Naive B cell (primary cell): ENCODE results near the gene HDDC3. TPM values are rescaled to one million over a fixed set of nuclear protein-coding genes. Genes with fewer than 3 reads are reported as not detected.

ENCODE experiments used
- ATAC-seq, 2 donors: fragments of 150-1000 bp; cut with Tn5 transposase; 2 replicates each; pipeline ENCODE4 v1.10.0; 2021; ENCODE audit warnings: low read depth in 2 of 2, mild to moderate bottlenecking in 2 of 2, moderate library complexity in 2 of 2
- DNase-seq: peaks from one replicate; pipeline ENCODE4 v3.0.0; 2022
- H3K27ac Mint-ChIP-seq, 6 donors: one replicate each; pipeline ENCODE4 v1.8.0; 2020 to 2022; ENCODE audit warnings: mild to moderate bottlenecking in 6 of 6, mixed read lengths in 6 of 6, moderate library complexity in 5 of 6, inconsistent platforms in 2 of 6
- H3K27me3 Mint-ChIP-seq, 3 donors: one replicate each; pipeline ENCODE4 v1.8.0; 2021 to 2022; ENCODE audit warnings: mixed read lengths in 3 of 3, mild to moderate bottlenecking in 1 of 3
- H3K36me3 Mint-ChIP-seq, 2 donors: one replicate each; pipeline ENCODE4 v1.8.0; 2020 to 2022; ENCODE audit warnings: mixed read lengths in 2 of 2, inconsistent platforms in 1 of 2, mild to moderate bottlenecking in 1 of 2
- H3K4me1 Mint-ChIP-seq, 3 donors: one replicate each; pipeline ENCODE4 v1.8.0; 2020 to 2022; ENCODE audit warnings: mixed read lengths in 3 of 3, inconsistent platforms in 1 of 3, mild to moderate bottlenecking in 1 of 3, moderate library complexity in 1 of 3
- H3K4me3 Mint-ChIP-seq, 8 donors: one replicate each; pipeline ENCODE4 v1.8.0; 2020 to 2022; ENCODE audit warnings: mild to moderate bottlenecking in 8 of 8, mixed read lengths in 8 of 8, moderate library complexity in 8 of 8, inconsistent platforms in 2 of 8
- H3K9me3 Mint-ChIP-seq, 7 donors: one replicate each; pipeline ENCODE4 v1.8.0; 2020 to 2022; ENCODE audit warnings: mixed read lengths in 7 of 7, mild to moderate bottlenecking in 5 of 7, inconsistent platforms in 2 of 7, moderate library complexity in 1 of 7
- polyA plus RNA-seq, 6 donors: library from polyadenylated mRNA; unstranded; fragments of 300-500 nt; fragmentation: Illumina TruSeq; gene quantifications; one replicate each; pipeline ENCODE4 v1.2.3, GENCODE V29; 2021; ENCODE audit warnings: low read depth in 6 of 6

The HDDC3 gene
- polyA plus RNA-seq, 6 donors from 2014 or later, result 24.6 to 39.5 (median 35.0) TPM

- Mint-ChIP-seq H3K27me3 (no peaks in the 10 kb centered on the region), H3K36me3 (peaks cover 5 to 14% of the 10 kb centered on the region in 2 donors), H3K27ac (no peak overlapping the region), H3K4me1 (peaks cover 0 to 7% (median 4%) of the 10 kb centered on the region in 3 donors), H3K4me3 (no peak overlapping the region), H3K9me3 (no peaks in the 10 kb centered on the region)
- no peak for DNase-seq
- no peak for ATAC-seq
Observed at GRCh38 chr15:90948506-90948905, 16.2 kb upstream of the HDDC3 start.

DNA sequence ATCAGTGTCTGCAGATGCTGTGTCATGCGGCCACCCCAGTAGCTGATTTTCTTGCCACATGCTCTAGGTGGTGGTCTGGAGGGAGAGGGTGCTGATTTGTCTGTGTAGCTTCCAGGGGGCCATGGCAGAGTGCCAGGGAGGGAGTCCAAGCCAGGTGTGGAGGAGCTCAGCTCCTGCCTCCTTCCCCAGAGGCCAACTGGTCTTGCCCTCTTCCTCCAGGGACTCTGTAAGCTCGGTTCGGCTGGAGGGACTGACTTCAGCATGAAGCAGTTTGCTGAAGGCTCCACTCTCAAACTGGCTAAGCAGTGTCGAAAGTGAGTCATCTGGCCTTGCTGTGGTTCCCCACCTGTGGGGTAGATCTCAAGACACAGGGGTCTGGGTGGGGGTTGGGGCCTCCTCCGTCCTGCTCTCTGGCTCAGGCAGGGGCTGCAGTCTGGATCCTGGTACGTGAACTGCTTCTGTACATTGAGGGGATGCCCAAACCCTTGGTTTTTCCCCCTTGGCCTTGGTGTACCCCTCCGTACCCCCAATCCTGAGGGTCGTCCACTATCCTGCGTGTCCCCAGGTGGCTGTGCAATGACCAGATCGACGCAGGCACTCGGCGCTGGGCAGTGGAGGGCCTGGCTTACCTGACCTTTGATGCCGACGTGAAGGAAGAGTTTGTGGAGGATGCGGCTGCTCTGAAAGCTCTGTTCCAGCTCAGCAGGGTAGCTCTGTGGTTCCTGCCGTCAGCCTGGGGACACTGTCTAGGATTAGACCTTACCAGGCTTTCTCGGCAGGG is 15.4 kb upstream of the HDDC3 start:
- Mint-ChIP-seq H3K9me3 (no peaks in the 10 kb centered on the region), H3K36me3 (peaks cover 5 to 14% of the 10 kb centered on the region in 2 donors), H3K4me3 (no peak overlapping the region), H3K4me1 (peaks cover 0 to 2% (median 0%) of the 10 kb centered on the region in 3 donors), H3K27me3 (no peaks in the 10 kb centered on the region), H3K27ac (peak overlapping the region in 1 of 6 donors; percentile 13)
- no peak for ATAC-seq
- DNase-seq, result no peak

GRCh38 chr15:90946941-90947576 is 14.7 kb upstream of the HDDC3 start:
- Mint-ChIP-seq H3K27me3 (no peaks in the 10 kb centered on the region), H3K9me3 (no peaks in the 10 kb centered on the region), H3K4me3 (no peak overlapping the region), H3K4me1 (no peaks in the 10 kb centered on the region), H3K36me3 (peaks cover 4 to 14% of the 10 kb centered on the region in 2 donors), H3K27ac (peak overlapping the region in 1 of 6 donors; percentile 78)
- no peak for ATAC-seq
- no peak for DNase-seq

GRCh38 chr15:90946538-90946937 is 14.2 kb upstream of the HDDC3 start:
- H3K4me1 Mint-ChIP-seq, result no peaks in the 10 kb centered on the region
- H3K4me3 Mint-ChIP-seq, result no peak overlapping the region
- DNase-seq (no peak), ATAC-seq (no peak)
- H3K27me3 Mint-ChIP-seq, result no peaks in the 10 kb centered on the region
- no peaks in the 10 kb centered on the region for H3K9me3 Mint-ChIP-seq
- peaks cover 0 to 14% of the 10 kb centered on the region in 2 donors for H3K36me3 Mint-ChIP-seq
- peak overlapping the region in 1 of 6 donors; percentile 50 for H3K27ac Mint-ChIP-seq

GRCh38 chr15:90945091-90945490 is 12.7 kb upstream of the HDDC3 start:
- H3K4me1 Mint-ChIP-seq, result no peaks in the 10 kb centered on the region
- H3K27ac Mint-ChIP-seq, result no peak overlapping the region
- H3K27me3 Mint-ChIP-seq, result no peaks in the 10 kb centered on the region
- peaks cover 6 to 22% of the 10 kb centered on the region in 2 donors for H3K36me3 Mint-ChIP-seq
- no peak for ATAC-seq
- H3K9me3 Mint-ChIP-seq, result no peaks in the 10 kb centered on the region
- DNase-seq, result no peak
- H3K4me3 Mint-ChIP-seq, result no peak overlapping the region

DNA sequence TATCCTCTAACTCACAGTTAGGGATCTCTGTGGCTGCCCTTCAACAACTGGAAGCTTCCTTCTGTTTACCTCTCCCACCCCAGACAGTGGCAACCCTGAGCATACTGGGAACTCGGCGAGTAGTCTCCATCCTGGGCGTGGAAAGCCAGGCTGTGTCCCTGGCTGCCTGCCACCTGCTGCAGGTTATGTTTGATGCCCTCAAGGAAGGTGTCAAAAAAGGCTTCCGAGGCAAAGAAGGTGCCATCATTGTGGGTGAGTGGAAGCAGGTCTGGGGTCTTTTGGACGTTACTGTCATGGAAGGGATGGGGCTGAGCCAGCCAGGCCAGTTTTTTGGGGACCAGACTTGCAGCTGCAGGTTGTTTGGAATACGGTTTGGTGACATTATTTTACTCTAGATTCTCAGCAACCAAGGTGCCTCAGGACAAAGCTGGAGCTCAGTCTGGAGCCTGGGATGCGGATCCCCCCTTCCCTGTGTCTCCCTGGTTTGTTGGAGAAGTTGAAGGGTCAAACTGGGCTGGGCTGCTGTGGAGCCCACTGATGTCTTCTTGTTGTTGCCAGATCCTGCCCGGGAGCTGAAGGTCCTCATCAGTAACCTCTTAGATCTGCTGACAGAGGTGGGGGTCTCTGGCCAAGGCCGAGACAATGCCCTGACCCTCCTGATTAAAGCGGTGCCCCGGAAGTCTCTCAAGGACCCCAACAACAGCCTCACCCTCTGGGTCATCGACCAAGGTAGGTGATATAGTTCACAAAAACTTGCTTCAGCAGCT is 10.2 kb upstream of the HDDC3 start:
- Mint-ChIP-seq H3K9me3 (no peaks in the 10 kb centered on the region), H3K4me3 (no peak overlapping the region), H3K4me1 (no peaks in the 10 kb centered on the region), H3K36me3 (peaks cover 6 to 8% of the 10 kb centered on the region in 2 donors), H3K27me3 (no peaks in the 10 kb centered on the region), H3K27ac (no peak overlapping the region)
- DNase-seq (no peak), ATAC-seq (no peak)

GRCh38 chr15:90941038-90941437 is 8.7 kb upstream of the HDDC3 start:
- Mint-ChIP-seq H3K36me3 (peaks cover 6 to 8% of the 10 kb centered on the region in 2 donors), H3K27ac (no peak overlapping the region), H3K4me1 (peaks cover 10 to 11% (median 10%) of the 10 kb centered on the region in 3 donors), H3K9me3 (no peaks in the 10 kb centered on the region), H3K27me3 (no peaks in the 10 kb centered on the region), H3K4me3 (peak overlapping the region in 1 of 8 donors; percentile 36)
- no peak for DNase-seq
- no peak for ATAC-seq

DNA sequence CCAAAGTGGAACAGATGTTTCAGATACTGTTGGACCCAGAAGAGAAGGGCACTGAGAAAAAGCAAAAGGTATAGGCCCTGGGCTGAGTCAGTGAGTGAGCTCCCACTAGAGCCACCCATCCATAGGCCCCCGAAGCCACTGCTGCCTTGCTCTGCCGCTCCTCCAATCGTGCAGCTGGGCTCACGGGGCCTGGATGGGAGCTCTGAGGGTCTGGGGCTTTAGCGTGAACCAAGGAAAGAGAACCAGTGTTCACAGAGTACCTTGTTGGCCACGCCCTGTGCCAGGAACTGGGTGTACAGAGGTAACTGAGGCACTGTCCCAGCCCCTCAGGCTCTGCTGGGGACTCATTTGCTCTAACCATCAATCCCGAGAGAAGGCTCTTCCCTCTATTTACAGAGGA is 7.4 kb upstream of the HDDC3 start:
- no peaks in the 10 kb centered on the region for H3K9me3 Mint-ChIP-seq
- no peak for DNase-seq
- no peak for ATAC-seq
- peak overlapping the region in 1 of 8 donors; percentile 36 for H3K4me3 Mint-ChIP-seq
- H3K4me1 Mint-ChIP-seq, result peaks cover 16 to 18% (median 17%) of the 10 kb centered on the region in 3 donors
- H3K27ac Mint-ChIP-seq, result peak overlapping the region in 1 of 6 donors; percentile 70
- H3K27me3 Mint-ChIP-seq, result no peaks in the 10 kb centered on the region
- peaks cover 6 to 8% of the 10 kb centered on the region in 2 donors for H3K36me3 Mint-ChIP-seq

DNA sequence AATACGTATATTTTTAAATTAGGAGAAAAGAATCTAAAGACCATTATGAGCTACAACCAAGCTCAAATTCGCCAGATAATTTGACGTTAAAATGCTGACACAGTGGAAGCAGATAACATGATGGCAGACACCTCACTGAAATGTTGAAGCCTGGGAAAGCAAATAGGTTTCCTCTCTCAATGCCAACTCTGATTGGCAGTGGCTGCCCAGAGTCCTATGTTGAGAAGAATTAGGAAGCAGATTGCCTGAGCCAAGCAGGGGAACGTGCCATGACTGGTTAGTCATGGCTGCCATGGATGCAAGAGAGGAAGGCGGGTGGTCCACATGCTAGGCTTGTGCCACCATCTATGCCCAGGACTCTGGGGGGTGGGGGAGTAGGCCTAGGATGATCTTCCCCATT is 5.9 kb upstream of the HDDC3 start:
- Mint-ChIP-seq H3K36me3 (peaks cover 6 to 8% of the 10 kb centered on the region in 2 donors), H3K9me3 (no peaks in the 10 kb centered on the region), H3K27me3 (no peaks in the 10 kb centered on the region), H3K4me1 (peaks cover 23 to 25% (median 25%) of the 10 kb centered on the region in 3 donors), H3K27ac (no peak overlapping the region), H3K4me3 (no peak overlapping the region)
- ATAC-seq (no peak), DNase-seq (no peak)

DNA sequence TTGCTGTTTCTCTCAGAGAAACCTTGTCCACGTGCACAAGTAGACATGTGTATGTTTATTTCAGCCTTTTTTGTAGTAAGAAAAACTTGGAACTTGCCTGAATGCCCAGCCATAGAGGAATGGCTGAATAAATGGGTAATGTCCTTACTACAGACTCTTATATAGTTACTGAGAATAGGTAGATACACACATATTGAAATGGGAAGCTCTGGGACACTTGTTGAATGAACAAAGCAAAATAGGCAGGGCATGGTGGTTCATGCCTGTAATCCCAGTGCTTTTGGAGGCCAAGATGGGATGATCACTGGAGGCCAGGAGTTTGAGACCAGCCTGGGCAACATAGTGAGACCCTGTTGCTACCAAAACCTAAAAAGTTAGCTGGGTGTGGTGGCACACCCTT is 4.5 kb upstream of the HDDC3 start:
- DNase-seq (no peak), ATAC-seq (no peak)
- Mint-ChIP-seq H3K27ac (peak overlapping the region in 3 of 6 donors; percentile 19 to 91 (median 62)), H3K9me3 (no peaks in the 10 kb centered on the region), H3K4me3 (peak overlapping the region in 5 of 8 donors; percentile 91 to 97 (median 95)), H3K4me1 (peaks cover 28 to 32% (median 29%) of the 10 kb centered on the region in 3 donors), H3K27me3 (no peaks in the 10 kb centered on the region), H3K36me3 (peaks cover 6 to 8% of the 10 kb centered on the region in 2 donors)

DNA sequence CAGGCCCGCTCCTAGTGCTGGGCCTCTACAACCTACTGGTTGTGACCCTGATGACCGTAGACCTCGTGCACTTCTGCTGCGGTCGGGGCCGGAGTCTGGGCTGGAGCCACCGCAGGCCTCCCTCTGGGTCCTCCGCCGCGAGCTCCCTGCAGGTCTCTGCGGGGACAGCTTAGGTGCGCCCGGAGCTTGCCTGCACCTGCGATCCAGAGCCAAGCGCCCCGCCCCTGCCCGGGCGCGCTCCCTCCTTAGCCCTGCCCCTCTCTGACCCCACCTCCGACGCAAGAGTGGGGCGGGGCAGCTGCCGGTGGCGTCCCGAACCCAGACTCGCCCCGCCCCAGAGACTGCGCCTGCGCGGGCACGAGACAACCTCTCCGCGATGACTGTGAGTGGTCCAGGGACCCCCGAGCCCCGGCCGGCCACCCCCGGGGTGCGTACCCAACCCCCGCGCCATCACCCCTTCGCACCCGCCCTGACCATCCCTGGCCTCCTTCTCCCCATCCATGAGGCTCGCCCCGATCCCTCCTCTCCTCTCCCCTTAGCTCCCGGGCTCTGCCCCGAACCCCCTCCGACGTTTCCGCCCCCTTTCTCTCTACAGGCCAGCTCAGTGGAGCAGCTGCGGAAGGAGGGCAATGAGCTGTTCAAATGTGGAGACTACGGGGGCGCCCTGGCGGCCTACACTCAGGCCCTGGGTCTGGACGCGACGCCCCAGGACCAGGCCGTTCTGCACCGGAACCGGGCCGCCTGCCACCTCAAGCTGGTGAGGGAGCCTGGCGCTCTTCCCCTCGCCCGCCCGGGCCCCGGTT is 2.8 kb upstream of the HDDC3 start, which contains the start of gene UNC45A:
UNC45A (plus strand) TSS at position 337 of the 803 bp plus-strand sequence; CDS start at position 377, 40 bp downstream.
- Mint-ChIP-seq H3K27ac (peak within 1 kb of the TSS; percentile 91 to 98 (median 96)), H3K36me3 (no peaks in the 10 kb centered on the region), H3K4me1 (peaks cover 42 to 48% (median 44%) of the 10 kb centered on the region in 3 donors), H3K9me3 (no peaks in the 10 kb centered on the region), H3K27me3 (no peaks in the 10 kb centered on the region), H3K4me3 (peak within 1 kb of the TSS; percentile 91 to 97 (median 95))
- ATAC-seq (peak; percentile 71 to 72), DNase-seq (peak; percentile 96)

DNA sequence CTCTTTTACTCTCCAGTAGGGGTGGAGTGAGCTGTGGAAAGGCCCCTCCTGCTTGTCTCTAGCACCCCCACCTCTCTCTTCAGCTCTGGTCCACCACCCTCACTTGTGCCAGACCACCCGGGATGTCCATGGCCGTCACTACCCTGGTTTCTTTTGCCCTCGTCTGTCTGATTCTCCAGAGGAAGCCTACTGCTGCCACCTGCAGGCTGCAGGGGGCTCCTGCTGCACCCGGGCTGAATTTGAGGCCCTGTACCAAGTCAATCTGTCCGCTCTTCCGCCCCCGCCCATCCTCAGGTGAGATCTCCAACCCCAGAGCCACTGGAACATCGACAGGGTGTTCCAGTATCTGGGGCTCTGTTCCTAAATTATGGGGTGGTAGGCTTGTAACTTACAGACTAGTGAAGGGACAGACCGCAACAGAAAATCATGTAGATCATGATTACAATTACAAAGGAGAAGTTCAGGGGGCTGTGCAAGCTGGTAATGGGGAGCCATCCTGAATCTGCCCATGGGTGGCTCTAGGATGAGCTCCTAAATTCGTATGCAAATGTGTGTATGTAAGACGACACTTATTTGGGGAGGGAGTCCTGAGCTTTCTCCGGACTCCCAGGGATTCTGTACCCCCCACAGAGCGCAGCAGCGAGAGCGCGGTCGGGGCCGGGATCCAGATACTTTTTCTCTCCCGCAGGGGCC is 2.1 kb upstream of the HDDC3 start:
- no peaks in the 10 kb centered on the region for H3K27me3 Mint-ChIP-seq
- no peaks in the 10 kb centered on the region for H3K36me3 Mint-ChIP-seq
- peak; percentile 82 for DNase-seq
- H3K4me3 Mint-ChIP-seq, result peak overlapping the region; percentile 91 to 97 (median 95)
- peak overlapping the region; percentile 42 to 98 (median 94) for H3K27ac Mint-ChIP-seq
- H3K4me1 Mint-ChIP-seq, result peaks cover 47 to 54% (median 52%) of the 10 kb centered on the region in 3 donors
- ATAC-seq, result peak; percentile 34 to 35
- no peaks in the 10 kb centered on the region for H3K9me3 Mint-ChIP-seq
